HCT116 (cell line): Measurements from ENCODE around the gene LINS1. TPM values are rescaled to one million over a fixed set of nuclear protein-coding genes. Genes with fewer than 3 reads are reported as not detected.

Source experiments
- ATAC-seq: fragments of 200-7000 bp; cut with Tn5 transposase; 2 replicates; pipeline ENCODE4 v1.9.1; 2020; ENCODE audit warnings: mild to moderate bottlenecking, moderate library complexity
- BruUV-seq: library from RNA; stranded (reverse); fragments of 400-500 nt; replicated peaks from 2 replicates; lab custom pipeline; 2021; lab: Mats Ljungman, UMichigan
- CTCF ChIA-PET: fragments of 300-600 bp; sonication (Branson Sonifier 250); formaldehyde crosslinking; loops from one replicate; lab custom pipeline; 2021; ENCODE audit warnings: antibody characterized with exemption; lab: Charles Lee
- POLR2A ChIA-PET: fragments of 300-600, 350-600 bp; sonication (Branson Sonifier 250); formaldehyde crosslinking; loops from one replicate; lab custom pipeline; 2021; ENCODE audit warnings: antibody characterized with exemption; lab: Charles Lee
- RAD21 ChIA-PET, 2 experiments: fragments of 300-600 bp; sonication (Branson Sonifier 250); formaldehyde crosslinking; loops; one replicate each; lab custom pipeline; 2023; ENCODE audit warnings: low total read pairs in 2 of 2; ENCODE audit not compliant: uncharacterized antibody in 2 of 2, unreplicated experiment in 2 of 2, low non-redundant PET in 1 of 2; lab: Charles Lee
- DNase-seq: peaks from one replicate; pipeline ENCODE4 v3.0.0-alpha.2; 2010; ENCODE audit warnings: low read depth, low spot score
- H2AFZ ChIP-seq: fragments of 200-600 bp; shearing (Covaris generic), sonication (generic); 2 replicates; pipeline ENCODE4 v1.6.1; 2017; ENCODE audit warnings: low read depth, mixed run types, mixed read lengths, antibody characterized with exemption, low read length; ENCODE audit not compliant: poor library complexity, severe bottlenecking
- H3K27ac ChIP-seq: 2 replicates; pipeline ENCODE4 v1.5.1; 2012; ENCODE audit warnings: low read depth, low read length
- H3K27me3 ChIP-seq: fragments of 200-600 bp; sonication (generic); 2 replicates; pipeline ENCODE4 v1.6.1; 2016; ENCODE audit warnings: mixed run types, low read length, mixed read lengths; ENCODE audit not compliant: insufficient read depth
- H3K36me3 ChIP-seq, 2 experiments: fragments of 200-500 bp in 1 of 2; fragments of 200-600 bp in 1 of 2; sonication (Bioruptor generic) in 1 of 2; sonication (generic) in 1 of 2; 2 replicates each; pipeline versions ENCODE4 v1.5.1 to v1.6.1; 2014 to 2016; ENCODE audit warnings: low read length in 2 of 2, inconsistent platforms in 1 of 2, mixed read lengths in 1 of 2, mixed run types in 1 of 2; ENCODE audit not compliant: insufficient read depth in 2 of 2, control insufficient read depth in 1 of 2
- H3K4me1 ChIP-seq, 2 experiments: fragments of 200-600 bp in 1 of 2; sonication (generic) in 1 of 2; 2 replicates each; pipeline versions ENCODE4 v1.5.1 to v1.6.1; 2012 to 2017; ENCODE audit warnings: low read length in 2 of 2, inconsistent platforms in 1 of 2, mild to moderate bottlenecking in 1 of 2, mixed read lengths in 1 of 2, mixed run types in 1 of 2, moderate library complexity in 1 of 2; ENCODE audit not compliant: insufficient read depth in 2 of 2, control insufficient read depth in 1 of 2
- H3K4me2 ChIP-seq: fragments of 200-600 bp; sonication (generic); 2 replicates; pipeline ENCODE4 v1.6.1; 2017; ENCODE audit warnings: mixed run types, low read length, mixed read lengths
- H3K4me3 ChIP-seq, 2 experiments: fragments of 200-600 bp in 1 of 2; sonication (generic) in 1 of 2; replicated peaks in 1 of 2; 2 replicates each; pipeline ENCODE4 v1.5.1; 2011 to 2016; ENCODE audit warnings: low read length in 2 of 2, control low read depth in 1 of 2, low read depth in 1 of 2, mild to moderate bottlenecking in 1 of 2, mixed read lengths in 1 of 2, mixed run types in 1 of 2
- H3K79me2 ChIP-seq: fragments of 200-600 bp; sonication (generic); 2 replicates; pipeline ENCODE4 v1.6.1; 2017; ENCODE audit warnings: mild to moderate bottlenecking, mixed run types, low read length, moderate library complexity, mixed read lengths; ENCODE audit not compliant: insufficient read depth
- H3K9ac ChIP-seq: fragments of 200-600 bp; sonication (generic); 2 replicates; pipeline ENCODE4 v1.6.1; 2016; ENCODE audit warnings: low read length, mixed read lengths
- H3K9me2 ChIP-seq: fragments of 200-600 bp; sonication (generic), shearing (Covaris generic); 2 replicates; pipeline ENCODE4 v1.6.1; 2017; ENCODE audit warnings: mixed run types, mild to moderate bottlenecking, moderate library complexity; ENCODE audit not compliant: insufficient read depth
- H3K9me3 ChIP-seq, 2 experiments: fragments of 200-500 bp in 1 of 2; fragments of 200-600 bp in 1 of 2; sonication (Bioruptor generic) in 1 of 2; sonication (generic) in 1 of 2; 2 replicates each; pipeline ENCODE4 v1.6.1; 2014 to 2017; ENCODE audit warnings: low read length in 2 of 2, mixed read lengths in 2 of 2, inconsistent platforms in 1 of 2, low read depth in 1 of 2, mild to moderate bottlenecking in 1 of 2, mixed run types in 1 of 2, moderate library complexity in 1 of 2; ENCODE audit not compliant: control insufficient read depth in 1 of 2, insufficient read depth in 1 of 2
- H4K20me1 ChIP-seq: fragments of 200-600 bp; sonication (generic), shearing (Covaris generic); 2 replicates; pipeline ENCODE4 v1.6.1; 2017; ENCODE audit warnings: mixed run types, mild to moderate bottlenecking, moderate library complexity; ENCODE audit not compliant: insufficient read depth
- ATF3 ChIP-seq: IDR thresholded peaks from 2 replicates; pipeline ENCODE4 v1.6.1; 2012
- CBX3 ChIP-seq: IDR thresholded peaks from 2 replicates; pipeline ENCODE4 v1.6.1; 2012; ENCODE audit warnings: low read depth
- CEBPB ChIP-seq: IDR thresholded peaks from 2 replicates; pipeline ENCODE4 v1.6.1; 2012; ENCODE audit warnings: low read depth
- CTCF ChIP-seq, 3 experiments: fragments of 200-600 bp in 1 of 3; sonication (generic) in 1 of 3; IDR thresholded peaks in 2 of 3; conservative IDR thresholded peaks in 1 of 3; 2 replicates each; pipeline ENCODE4 v1.5.1; 2012 to 2017; ENCODE audit warnings: low read depth in 2 of 3, low read length in 2 of 3, antibody characterized with exemption in 1 of 3, borderline replicate concordance in 1 of 3, control low read depth in 1 of 3, mild to moderate bottlenecking in 1 of 3, mixed read lengths in 1 of 3, mixed run types in 1 of 3, moderate library complexity in 1 of 3; ENCODE audit not compliant: insufficient read depth in 1 of 3
- EGR1 ChIP-seq: IDR thresholded peaks from 2 replicates; pipeline ENCODE4 v1.6.1; 2012; ENCODE audit warnings: low read depth
- ELF1 ChIP-seq: IDR thresholded peaks from 2 replicates; pipeline ENCODE4 v1.6.1; 2012; ENCODE audit warnings: low read depth, borderline replicate concordance
- EZH2phosphoT487 ChIP-seq: fragments of 200-600 bp; IDR thresholded peaks from 2 replicates; pipeline ENCODE4 v1.6.1; 2018; ENCODE audit warnings: antibody characterized with exemption, borderline replicate concordance
- FOSL1 ChIP-seq: IDR thresholded peaks from 2 replicates; pipeline ENCODE4 v1.6.1; 2012; ENCODE audit warnings: low read depth
- JUND ChIP-seq: IDR thresholded peaks from 2 replicates; pipeline ENCODE4 v1.6.1; 2012
- RAD21 ChIP-seq: IDR thresholded peaks from 2 replicates; pipeline ENCODE4 v1.6.1; 2012; ENCODE audit warnings: low read depth, mild to moderate bottlenecking
- SIN3A ChIP-seq: IDR thresholded peaks from 2 replicates; pipeline ENCODE4 v1.6.1; 2012; ENCODE audit warnings: low read depth
- SP1 ChIP-seq: IDR thresholded peaks from 2 replicates; pipeline ENCODE4 v1.6.1; 2012; ENCODE audit warnings: low read depth
- SRF ChIP-seq: IDR thresholded peaks from 2 replicates; pipeline ENCODE4 v1.6.1; 2012; ENCODE audit warnings: low read depth
- TCF7L2 ChIP-seq: IDR thresholded peaks from 2 replicates; pipeline ENCODE4 v1.7.0; 2011; ENCODE audit warnings: borderline replicate concordance, inconsistent platforms; ENCODE audit not compliant: insufficient read depth, insufficient read length; ENCODE audit errors: extremely low read depth
- YY1 ChIP-seq: IDR thresholded peaks from 2 replicates; pipeline ENCODE4 v1.6.1; 2011; ENCODE audit warnings: low read length, low read depth, moderate library complexity, mild to moderate bottlenecking; ENCODE audit not compliant: insufficient replicate concordance; ENCODE audit errors: extremely low read depth
- ZFX ChIP-seq: fragments of 450-650 bp; IDR thresholded peaks from 2 replicates; pipeline ENCODE4 v1.6.1; 2017
- ZNF274 ChIP-seq: fragments of 200-500 bp; sonication (Bioruptor generic); IDR thresholded peaks from 2 replicates; pipeline ENCODE4 v1.6.1; 2014; ENCODE audit warnings: mild to moderate bottlenecking, low read depth, low read length, inconsistent platforms
- intact Hi-C: fragments of 100-400 bp; cut with micrococcal nuclease; formaldehyde crosslinking; loops from 2 replicates; pipeline ENCODE4 v1.10.0; 2022
- total RNA-seq: library from RNA; stranded (reverse); gene quantifications from one replicate; pipeline ENCODE4 v1.2.1, GENCODE V29; 2021; ENCODE audit not compliant: unreplicated experiment

The LINS1 gene
- total RNA-seq, 1 experiment from 2014 or later: 14.7 TPM

GRCh38 chr15:100528833-100529428, 73.1 kb downstream of the LINS1 start, which contains the start of gene CERS3:
TSS of gene CERS3 (minus strand) at chr15:100528950. CDS start at chr15:100501849, 27,101 bp downstream.
- no peaks in the 10 kb centered on the region for H3K79me2 ChIP-seq
- ChIA-PET CTCF (interaction anchor here (1.1 kb wide), 1 partner anchor 44 kb away, joined by 4 read pairs; no protein-coding TSS in a partner anchor), POLR2A (no interaction called here)
- H3K4me1 ChIP-seq: no peaks in the 10 kb centered on the region
- H3K9ac ChIP-seq: no peak within 1 kb of the TSS
- no peaks in the 10 kb centered on the region for H4K20me1 ChIP-seq
- no TSS peak for BruUV-seq
- ATAC-seq (no peak), DNase-seq (no peak)
- H3K27ac ChIP-seq: no peak within 1 kb of the TSS
- intact Hi-C loops: no loop called here
- H3K4me3 ChIP-seq: no peak within 1 kb of the TSS
- H3K27me3 ChIP-seq: peaks cover 37% of the 10 kb centered on the region
- no peak for TF ChIP-seq RAD21
- TF ChIP-seq ZFX: no peak
- TF ChIP-seq ZNF274: no peak
- TF ChIP-seq SIN3A: no peak
- no peak for TF ChIP-seq FOSL1
- no peak for TF ChIP-seq YY1
- no peak for TF ChIP-seq CBX3
- no peak for TF ChIP-seq CTCF (IDR thresholded peaks at IDR 0.05 in 2 of 3, conservative IDR thresholded peaks at IDR 0.05 in 1 of 3; ENCODE audit: borderline replicate concordance in 1 of 3, insufficient read depth in 1 of 3, low read depth in 2 of 3, low read length in 2 of 3)
- TF ChIP-seq ELF1: no peak
- TF ChIP-seq TCF7L2: no peak
- TF ChIP-seq SRF: no peak
- no peak for TF ChIP-seq CEBPB
- no peak for TF ChIP-seq JUND
- TF ChIP-seq EZH2phosphoT487: no peak
- no peak for TF ChIP-seq ATF3
- TF ChIP-seq EGR1: no peak
- TF ChIP-seq SP1: no peak
- TF ChIP-seq, all 23 proteins: peak for 0
- Histone ChIP-seq H3K9me3 (no peaks in the 10 kb centered on the region), H3K36me3 (no peaks in the 10 kb centered on the region), H2AFZ (no peak within 1 kb of the TSS), H3K4me2 (no peak within 1 kb of the TSS), H3K9me2 (no peaks in the 10 kb centered on the region)
- RAD21 ChIA-PET: no interaction called here
